ENCODE data around the gene WDR88.

Gene WDR88

DNA sequence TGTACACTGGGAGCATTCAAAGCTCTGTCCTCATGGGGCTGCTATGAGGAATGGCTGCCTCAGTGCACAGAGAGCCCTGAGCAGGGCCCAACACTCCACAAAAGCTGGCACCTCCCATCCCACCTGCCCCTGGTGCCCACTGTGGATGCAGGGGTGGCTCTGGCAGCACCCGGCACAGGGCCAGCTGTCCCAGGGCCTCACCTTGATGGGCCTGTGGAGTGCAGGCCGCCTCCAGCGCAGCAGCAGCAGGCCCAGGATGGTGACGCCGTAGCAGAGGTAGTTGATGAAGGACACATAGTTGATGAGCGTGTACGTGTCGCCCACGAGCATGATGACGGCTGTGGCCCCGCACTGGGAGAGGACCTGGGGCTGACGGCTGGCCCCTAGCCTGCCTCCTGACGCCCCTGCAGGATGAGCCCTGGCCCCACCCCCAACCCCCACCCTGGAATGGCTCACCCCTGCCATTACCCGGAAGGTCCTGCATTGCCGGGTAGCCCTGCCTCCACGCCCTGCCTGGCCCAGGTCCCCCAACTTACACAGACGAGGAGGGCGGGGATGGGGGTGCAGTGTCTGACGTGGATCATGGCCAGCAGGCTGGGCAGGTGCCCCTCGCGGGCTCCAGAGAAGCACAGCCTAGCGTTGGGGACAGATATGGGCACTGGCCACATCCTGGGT is 78.5 kb downstream of the WDR88 start:
- TF ChIP-seq, protein P1, sequence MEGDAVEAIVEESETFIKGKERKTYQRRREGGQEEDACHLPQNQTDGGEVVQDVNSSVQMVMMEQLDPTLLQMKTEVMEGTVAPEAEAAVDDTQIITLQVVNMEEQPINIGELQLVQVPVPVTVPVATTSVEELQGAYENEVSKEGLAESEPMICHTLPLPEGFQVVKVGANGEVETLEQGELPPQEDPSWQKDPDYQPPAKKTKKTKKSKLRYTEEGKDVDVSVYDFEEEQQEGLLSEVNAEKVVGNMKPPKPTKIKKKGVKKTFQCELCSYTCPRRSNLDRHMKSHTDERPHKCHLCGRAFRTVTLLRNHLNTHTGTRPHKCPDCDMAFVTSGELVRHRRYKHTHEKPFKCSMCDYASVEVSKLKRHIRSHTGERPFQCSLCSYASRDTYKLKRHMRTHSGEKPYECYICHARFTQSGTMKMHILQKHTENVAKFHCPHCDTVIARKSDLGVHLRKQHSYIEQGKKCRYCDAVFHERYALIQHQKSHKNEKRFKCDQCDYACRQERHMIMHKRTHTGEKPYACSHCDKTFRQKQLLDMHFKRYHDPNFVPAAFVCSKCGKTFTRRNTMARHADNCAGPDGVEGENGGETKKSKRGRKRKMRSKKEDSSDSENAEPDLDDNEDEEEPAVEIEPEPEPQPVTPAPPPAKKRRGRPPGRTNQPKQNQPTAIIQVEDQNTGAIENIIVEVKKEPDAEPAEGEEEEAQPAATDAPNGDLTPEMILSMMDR (IDR thresholded peaks at IDR 0.05), result no peak
- DNase-seq (ENCODE audit: low spot score), result no peak
- no peak overlapping the region for H3K27ac ChIP-seq
- H3K4me3 ChIP-seq, result no peak overlapping the region

GRCh38 chr19:33211794-33212435 is 80.0 kb downstream of the WDR88 start:
- no peak for DNase-seq (ENCODE audit: low spot score)
- H3K27ac ChIP-seq, result no peak overlapping the region
- TF ChIP-seq, protein P1 (IDR thresholded peaks at IDR 0.05), result no peak

GRCh38 chr19:33212436-33213172 is 80.7 kb downstream of the WDR88 start:
- no peak for DNase-seq (ENCODE audit: low spot score)
- TF ChIP-seq, protein P1 (IDR thresholded peaks at IDR 0.05), result no peak
- Histone ChIP-seq H3K27ac (no peak overlapping the region), H3K4me3 (no peak overlapping the region)

More at GRCh38 chr19:33211794-33212435, 80.0 kb downstream of the WDR88 start:
- no peak overlapping the region for H3K4me3 ChIP-seq

GRCh38 chr19:33214596-33214995 is 82.7 kb downstream of the WDR88 start:
- DNase-seq (ENCODE audit: low spot score), result no peak
- TF ChIP-seq, protein P1 (IDR thresholded peaks at IDR 0.05), result no peak
- H3K27ac ChIP-seq, result no peak overlapping the region

GRCh38 chr19:33215438-33216197 is 83.7 kb downstream of the WDR88 start:
- DNase-seq (ENCODE audit: low spot score), result no peak

More at GRCh38 chr19:33214596-33214995, 82.7 kb downstream of the WDR88 start:
- H3K4me3 ChIP-seq, result no peak overlapping the region

DNA sequence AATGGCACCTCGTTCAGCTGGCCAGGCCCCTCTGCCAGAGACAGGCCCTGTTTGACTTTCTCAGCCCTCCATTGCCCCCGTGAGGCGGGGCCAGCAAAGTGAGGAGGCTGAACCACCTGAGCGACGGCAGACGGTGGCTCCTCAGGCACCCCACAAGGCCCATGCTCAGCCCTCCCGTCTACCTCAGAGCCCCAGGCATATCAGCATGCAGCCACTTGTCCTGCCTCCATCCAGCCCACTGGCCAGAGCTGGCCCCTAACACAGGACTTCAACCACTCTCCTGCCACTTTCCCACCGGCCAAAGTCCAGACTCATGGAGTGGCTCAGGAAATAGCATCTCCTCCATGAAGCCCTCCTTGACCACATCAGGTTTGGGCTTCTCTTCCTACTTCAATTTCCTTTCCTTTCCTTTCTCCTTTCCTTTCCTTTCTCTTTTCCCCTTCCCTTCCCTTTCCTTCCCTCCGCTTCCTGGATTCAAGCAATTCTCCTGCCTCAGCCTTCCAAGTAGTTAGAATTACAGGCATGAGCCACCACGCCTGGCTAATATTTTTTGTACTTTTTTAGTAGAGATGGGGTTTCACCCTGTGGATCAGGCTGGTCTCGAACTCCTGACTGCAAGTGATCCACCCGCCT is 84.4 kb downstream of the WDR88 start:
- DNase-seq (ENCODE audit: low spot score), result no peak
- no peak overlapping the region for H3K27ac ChIP-seq
- TF ChIP-seq, protein P1 (IDR thresholded peaks at IDR 0.05), result no peak

More at GRCh38 chr19:33215438-33216197, 83.7 kb downstream of the WDR88 start:
- no peak overlapping the region for H3K4me3 ChIP-seq
- no peak overlapping the region for H3K27ac ChIP-seq
- TF ChIP-seq, protein P1 (IDR thresholded peaks at IDR 0.05), result no peak

More for the DNA sequence above, 84.4 kb downstream of the WDR88 start:
- no peak overlapping the region for H3K4me3 ChIP-seq
